OCI-LY1 (cell line): Measurements from ENCODE around the gene RABL6.

Experiments used
- H2AFZ ChIP-seq: fragments of 200-600 bp; sonication (generic), shearing (Covaris generic); 2 replicates; pipeline ENCODE4 v1.6.0; 2014; ENCODE audit warnings: antibody characterized with exemption, mild to moderate bottlenecking, low read length
- H3F3A ChIP-seq: fragments of 200-600 bp; sonication (generic), shearing (Covaris generic); 2 replicates; pipeline ENCODE4 v1.6.0; 2014; ENCODE audit warnings: mild to moderate bottlenecking, antibody characterized with exemption, low read length, moderate library complexity; ENCODE audit not compliant: insufficient read depth
- H3K27ac ChIP-seq: fragments of 200-600 bp; sonication (generic); 2 replicates; pipeline ENCODE4 v1.5.1; 2014; ENCODE audit warnings: low read length, mixed run types, mild to moderate bottlenecking, low read depth; ENCODE audit not compliant: poor library complexity, severe bottlenecking
- H3K27me3 ChIP-seq: fragments of 200-600 bp; sonication (generic); 2 replicates; pipeline ENCODE4 v1.6.0; 2014; ENCODE audit warnings: antibody characterized with exemption, mild to moderate bottlenecking, low read length, moderate library complexity; ENCODE audit not compliant: insufficient read depth
- H3K36me3 ChIP-seq: fragments of 200-600 bp; sonication (generic); 2 replicates; pipeline ENCODE4 v1.6.1; 2014; ENCODE audit warnings: mild to moderate bottlenecking, antibody characterized with exemption, low read length, moderate library complexity, mixed read lengths; ENCODE audit not compliant: insufficient read depth
- H3K4me1 ChIP-seq: fragments of 200-600 bp; sonication (generic); 2 replicates; pipeline ENCODE4 v1.5.1; 2014; ENCODE audit warnings: mild to moderate bottlenecking, low read length, moderate library complexity; ENCODE audit not compliant: insufficient read depth, severe bottlenecking
- H3K4me2 ChIP-seq: fragments of 200-600 bp; sonication (generic), shearing (Covaris generic); 2 replicates; pipeline ENCODE4 v1.6.1; 2014; ENCODE audit warnings: low read length
- H3K4me3 ChIP-seq: fragments of 200-600 bp; sonication (generic); 2 replicates; pipeline ENCODE4 v1.5.1; 2014; ENCODE audit warnings: low read length, low read depth, mild to moderate bottlenecking, mixed read lengths; ENCODE audit not compliant: poor library complexity, severe bottlenecking
- H3K79me2 ChIP-seq: fragments of 200-600 bp; shearing (Covaris generic); 2 replicates; pipeline ENCODE4 v1.6.1; 2016; ENCODE audit warnings: mixed run types, low read length, mixed read lengths; ENCODE audit not compliant: insufficient read depth
- H3K9ac ChIP-seq: fragments of 200-600 bp; sonication (generic), shearing (Covaris generic); 2 replicates; pipeline ENCODE4 v1.6.1; 2014; ENCODE audit warnings: mild to moderate bottlenecking, low read length, mixed read lengths
- H3K9me2 ChIP-seq: fragments of 200-600 bp; sonication (generic), shearing (Covaris generic); 2 replicates; pipeline ENCODE4 v1.6.1; 2014; ENCODE audit warnings: low read depth, mild to moderate bottlenecking, low read length, mixed read lengths
- H3K9me3 ChIP-seq: fragments of 200-600 bp; shearing (Covaris generic); 2 replicates; pipeline ENCODE4 v1.6.1; 2014; ENCODE audit warnings: low read length, mixed read lengths
- H4K20me1 ChIP-seq: fragments of 200-600 bp; sonication (generic), shearing (Covaris generic); 2 replicates; pipeline ENCODE4 v1.6.0; 2016; ENCODE audit warnings: mild to moderate bottlenecking, low read length; ENCODE audit not compliant: insufficient read depth
- EZH2 ChIP-seq: fragments of 200-600 bp; sonication (generic), shearing (Covaris generic); IDR thresholded peaks from 2 replicates; pipeline ENCODE4 v1.8.0; 2017; ENCODE audit warnings: borderline replicate concordance, mixed run types, mild to moderate bottlenecking, antibody characterized with exemption, low read length, moderate library complexity, mixed read lengths
- TF ChIP-seq, protein P1 (sequence below): fragments of 200-600 bp; sonication (generic), shearing (Covaris generic); IDR thresholded peaks from 2 replicates; pipeline ENCODE4 v1.5.1; 2017; ENCODE audit warnings: mild to moderate bottlenecking, antibody characterized with exemption, low read length, moderate library complexity, mixed read lengths

Gene RABL6

DNA sequence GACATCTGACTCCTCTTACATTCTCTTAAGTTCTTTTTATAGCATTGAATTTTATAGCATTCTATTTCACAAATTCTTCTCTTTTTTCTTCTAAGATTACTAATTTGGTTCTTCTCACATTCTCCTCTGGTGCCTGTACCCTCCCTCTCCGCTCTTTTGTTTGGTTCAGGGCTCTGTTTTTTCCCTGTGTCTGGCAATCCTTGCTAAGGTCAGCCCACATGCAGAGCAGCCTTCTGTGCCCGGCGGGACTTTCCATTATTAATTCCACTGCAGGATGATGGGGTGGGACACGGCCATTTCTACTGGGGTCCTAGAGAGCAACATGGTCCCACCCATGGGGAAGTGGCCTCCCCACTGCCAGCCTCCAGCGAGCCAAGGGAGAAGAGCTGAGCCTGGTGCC is 68.7 kb downstream of the RABL6 start:
- H3K9ac ChIP-seq, result no peak overlapping the region
- H3K9me3 ChIP-seq, result peaks cover 3% of the 10 kb centered on the region; the same call in 1 of the 2 replicates
- H3K27ac ChIP-seq, result no peak overlapping the region
- 0 out of 2 replicates have a peak, but pooled peaks cover 6% of the 10 kb centered on the region for H3K27me3 ChIP-seq
- no peaks in the 10 kb centered on the region for H3K9me2 ChIP-seq
- H3F3A ChIP-seq, result no peaks in the 10 kb centered on the region
- H3K36me3 ChIP-seq, result no peaks in the 10 kb centered on the region
- H4K20me1 ChIP-seq, result no peaks in the 10 kb centered on the region
- TF ChIP-seq, protein P1, sequence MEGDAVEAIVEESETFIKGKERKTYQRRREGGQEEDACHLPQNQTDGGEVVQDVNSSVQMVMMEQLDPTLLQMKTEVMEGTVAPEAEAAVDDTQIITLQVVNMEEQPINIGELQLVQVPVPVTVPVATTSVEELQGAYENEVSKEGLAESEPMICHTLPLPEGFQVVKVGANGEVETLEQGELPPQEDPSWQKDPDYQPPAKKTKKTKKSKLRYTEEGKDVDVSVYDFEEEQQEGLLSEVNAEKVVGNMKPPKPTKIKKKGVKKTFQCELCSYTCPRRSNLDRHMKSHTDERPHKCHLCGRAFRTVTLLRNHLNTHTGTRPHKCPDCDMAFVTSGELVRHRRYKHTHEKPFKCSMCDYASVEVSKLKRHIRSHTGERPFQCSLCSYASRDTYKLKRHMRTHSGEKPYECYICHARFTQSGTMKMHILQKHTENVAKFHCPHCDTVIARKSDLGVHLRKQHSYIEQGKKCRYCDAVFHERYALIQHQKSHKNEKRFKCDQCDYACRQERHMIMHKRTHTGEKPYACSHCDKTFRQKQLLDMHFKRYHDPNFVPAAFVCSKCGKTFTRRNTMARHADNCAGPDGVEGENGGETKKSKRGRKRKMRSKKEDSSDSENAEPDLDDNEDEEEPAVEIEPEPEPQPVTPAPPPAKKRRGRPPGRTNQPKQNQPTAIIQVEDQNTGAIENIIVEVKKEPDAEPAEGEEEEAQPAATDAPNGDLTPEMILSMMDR, result no peak
- no peak for TF ChIP-seq EZH2
- H3K4me3 ChIP-seq, result no peak overlapping the region
- H3K4me1 ChIP-seq, result no peaks in the 10 kb centered on the region
- no peak overlapping the region for H3K4me2 ChIP-seq
- H3K79me2 ChIP-seq, result no peaks in the 10 kb centered on the region
- H2AFZ ChIP-seq, result no peak overlapping the region

DNA sequence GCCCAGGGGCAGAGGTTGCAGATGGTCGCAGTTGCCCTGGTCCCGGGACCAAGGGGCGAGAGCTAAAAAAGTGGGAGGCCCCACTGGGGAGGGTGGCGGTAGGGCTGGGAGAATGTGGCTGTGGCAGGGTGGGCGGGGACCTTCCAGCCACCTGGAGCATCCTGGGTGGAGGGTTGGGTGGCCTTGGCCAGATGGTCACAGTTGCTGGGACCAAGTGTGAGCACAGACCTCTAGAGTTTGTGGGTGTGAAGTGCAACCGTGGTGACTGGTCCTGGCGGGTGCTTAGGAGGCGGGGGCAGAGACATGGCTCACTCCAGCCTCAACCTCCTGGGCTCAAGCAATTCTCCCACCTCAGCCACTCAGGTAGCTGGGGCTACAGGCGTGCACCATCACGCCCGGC is 72.9 kb downstream of the RABL6 start:
- Histone ChIP-seq H3K4me2 (no peak overlapping the region), H3K27ac (no peak overlapping the region), H3K9ac (no peak overlapping the region), H3K79me2 (no peaks in the 10 kb centered on the region), H3K27me3 (0 out of 2 replicates have a peak, but pooled peaks cover 6% of the 10 kb centered on the region), H3K4me1 (peaks cover 9% of the 10 kb centered on the region), H3K9me2 (no peaks in the 10 kb centered on the region), H3F3A (no peaks in the 10 kb centered on the region), H3K36me3 (no peaks in the 10 kb centered on the region), H3K9me3 (no peaks in the 10 kb centered on the region), H2AFZ (no peak overlapping the region), H4K20me1 (no peaks in the 10 kb centered on the region), H3K4me3 (no peak overlapping the region)
- TF ChIP-seq EZH2, result no peak
- TF ChIP-seq, protein P1, result no peak

DNA sequence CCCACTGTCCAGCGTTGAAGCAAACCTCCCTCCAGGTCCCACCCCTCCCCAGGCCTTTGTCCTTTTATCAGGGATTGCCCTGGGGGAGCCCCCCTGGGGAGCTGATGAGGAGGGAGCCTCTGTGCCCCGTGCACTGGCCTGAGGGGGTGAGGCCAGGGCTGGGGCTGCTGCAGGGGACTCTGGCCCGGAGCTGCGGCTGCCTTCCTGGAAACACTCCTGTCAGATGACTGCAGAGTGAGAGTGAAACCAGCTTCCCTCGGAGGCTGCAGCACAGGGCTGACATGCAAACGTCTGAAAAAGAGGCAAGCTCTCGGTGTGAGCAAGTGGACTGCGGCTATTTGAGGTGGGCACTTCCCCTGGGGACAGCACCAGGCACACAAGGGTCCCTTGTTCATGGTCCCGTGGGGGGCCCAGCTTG is 74.0 kb downstream of the RABL6 start:
- Histone ChIP-seq H3F3A (no peaks in the 10 kb centered on the region), H3K9me2 (no peaks in the 10 kb centered on the region), H2AFZ (no peak overlapping the region), H3K4me2 (no peak overlapping the region), H3K4me1 (peaks cover 9% of the 10 kb centered on the region), H3K36me3 (no peaks in the 10 kb centered on the region), H4K20me1 (no peaks in the 10 kb centered on the region), H3K79me2 (no peaks in the 10 kb centered on the region), H3K4me3 (no peak overlapping the region), H3K27ac (no peak overlapping the region), H3K9me3 (no peaks in the 10 kb centered on the region), H3K9ac (no peak overlapping the region), H3K27me3 (0 out of 2 replicates have a peak, but pooled peaks cover under 1% of the 10 kb centered on the region)
- TF ChIP-seq, protein P1, result no peak
- no peak for TF ChIP-seq EZH2
